Measurements from ENCODE around the gene HNF4A.
A peak's percentile ranks its signal among the peaks of the same experiment; 100 is the strongest.

Gene HNF4A

GRCh38 chr20:44477151-44477550 is 121.7 kb downstream of the HNF4A start:
- no peak for TF ChIP-seq ZNF16 (tag by site-specific recombination; IDR thresholded peaks at IDR 0.05; ENCODE audit: low read depth)
- TF ChIP-seq ZNF629 (tag by site-specific recombination; IDR thresholded peaks at IDR 0.05), result no peak
- no peak for TF ChIP-seq ZNF211 (tag by site-specific recombination; IDR thresholded peaks at IDR 0.05; ENCODE audit: low read depth)
- no peak for TF ChIP-seq BCL6B (tag by site-specific recombination; IDR thresholded peaks at IDR 0.05)
- no peak for TF ChIP-seq ZNF501 (tag by site-specific recombination; IDR thresholded peaks at IDR 0.05)
- TF ChIP-seq ZNF510 (tag by site-specific recombination; IDR thresholded peaks at IDR 0.05; ENCODE audit: insufficient replicate concordance), result no peak
- no peak for TF ChIP-seq IKZF3 (tag by site-specific recombination; IDR thresholded peaks at IDR 0.05)
- TF ChIP-seq MYNN (tag by site-specific recombination; IDR thresholded peaks at IDR 0.05; ENCODE audit: borderline replicate concordance), result no peak
- TF ChIP-seq KLF7 (tag by site-specific recombination; IDR thresholded peaks at IDR 0.05; ENCODE audit: borderline replicate concordance), result no peak
- TF ChIP-seq PBX3 (CRISPR knock-in tag; IDR thresholded peaks at IDR 0.05), result no peak
- no peak for TF ChIP-seq ZNF529 (tag by site-specific recombination; IDR thresholded peaks at IDR 0.05; ENCODE audit: insufficient replicate concordance)
- TF ChIP-seq ZNF837 (tag by site-specific recombination; IDR thresholded peaks at IDR 0.05), result no peak
- TF ChIP-seq ZNF140 (tag by site-specific recombination; IDR thresholded peaks at IDR 0.05), result no peak
- TF ChIP-seq ZNF426 (tag by site-specific recombination; IDR thresholded peaks at IDR 0.05), result no peak
- no peak for TF ChIP-seq ZNF670 (tag by site-specific recombination; IDR thresholded peaks at IDR 0.05; ENCODE audit: low read depth)
- TF ChIP-seq ZBTB49 (tag by site-specific recombination; IDR thresholded peaks at IDR 0.05; ENCODE audit: low read depth), result no peak
- H3K9me3 ChIP-seq (ENCODE audit: control insufficient read depth, insufficient read depth, low read depth, low read length), result no peaks in the 10 kb centered on the region
- H3K4me3 ChIP-seq (ENCODE audit: low read depth, low read length), result no peak overlapping the region
- peaks cover 0 to 26% of the 10 kb centered on the region in 2 experiments; a peak in 2 of 3 replicates for H3K36me3 ChIP-seq (ENCODE audit: control insufficient read depth in 2 of 2, insufficient read depth in 1 of 2, low read length in 2 of 2)
- no peak overlapping the region for H3K27ac ChIP-seq (ENCODE audit: extremely low read depth, low read depth, low read length)
- POLR2A ChIA-PET, result no interaction called here
- CTCF ChIA-PET, result interaction anchor here (0.5 to 1.2 kb wide), 3 partner anchors 129 to 237 kb away, joined by 3 to 4 read pairs (median 4); no protein-coding TSS in a partner anchor
- H3K4me1 ChIP-seq (ENCODE audit: control insufficient read depth, insufficient read depth, low read length), result no peaks in the 10 kb centered on the region

- H3K27ac ChIP-seq (ENCODE audit: extremely low read depth, low read depth, low read length), result 0 out of 2 replicates have a peak overlapping the region, but pooled peaks have one; percentile 11
- ChIA-PET POLR2A (no interaction called here), CTCF (no interaction called here)
- H3K36me3 ChIP-seq (ENCODE audit: control insufficient read depth in 2 of 2, insufficient read depth in 1 of 2, low read length in 2 of 2), result peaks cover 3 to 33% of the 10 kb centered on the region in 2 experiments; a peak in 2 of 3 replicates
- no peaks in the 10 kb centered on the region for H3K9me3 ChIP-seq (ENCODE audit: control insufficient read depth, insufficient read depth, low read depth, low read length)
- no peak overlapping the region for H3K4me3 ChIP-seq (ENCODE audit: low read depth, low read length)
- H3K4me1 ChIP-seq (ENCODE audit: control insufficient read depth, insufficient read depth, low read length), result no peaks in the 10 kb centered on the region
- TF ChIP-seq ELK4 (IDR thresholded peaks at IDR 0.05; ENCODE audit: borderline replicate concordance, low read depth, low read length) (no peak), HIC1 (tag by site-specific recombination; IDR thresholded peaks at IDR 0.05) (no peak), ZNF335 (tag by site-specific recombination; conservative IDR thresholded peaks at IDR 0.05) (no peak), ZNF37A (tag by site-specific recombination; IDR thresholded peaks at IDR 0.05) (no peak), WT1 (tag by site-specific recombination; IDR thresholded peaks at IDR 0.05) (no peak), SP7 (tag by site-specific recombination; IDR thresholded peaks at IDR 0.05) (no peak), ZNF521 (tag by site-specific recombination; IDR thresholded peaks at IDR 0.05) (no peak), OSR2 (tag by site-specific recombination; IDR thresholded peaks at IDR 0.05) (no peak), MYNN (tag by site-specific recombination; IDR thresholded peaks at IDR 0.05; ENCODE audit: borderline replicate concordance) (no peak), SCRT1 (tag by site-specific recombination; IDR thresholded peaks at IDR 0.05; ENCODE audit: borderline replicate concordance) (no peak), SP3 (tag by site-specific recombination; IDR thresholded peaks at IDR 0.05) (no peak), ZFHX2 (tag by site-specific recombination; conservative IDR thresholded peaks at IDR 0.05) (no peak)
These were observed 122.7 kb downstream of the HNF4A start for GRCh38 chr20:44478206-44478605.
